AG20443 (cell line): ENCODE measurements around the gene RBL2.
"Not testable (repeated sequence)": the region's sequence is repeated elsewhere in the genome, so short reads cannot be mapped to it uniquely, and the experiment has no call there.

Source experiments
- DNase-seq: peaks from one replicate; pipeline ENCODE4 v3.0.0; 2012; ENCODE audit warnings: low spot score, mixed read lengths

Gene RBL2

DNA sequence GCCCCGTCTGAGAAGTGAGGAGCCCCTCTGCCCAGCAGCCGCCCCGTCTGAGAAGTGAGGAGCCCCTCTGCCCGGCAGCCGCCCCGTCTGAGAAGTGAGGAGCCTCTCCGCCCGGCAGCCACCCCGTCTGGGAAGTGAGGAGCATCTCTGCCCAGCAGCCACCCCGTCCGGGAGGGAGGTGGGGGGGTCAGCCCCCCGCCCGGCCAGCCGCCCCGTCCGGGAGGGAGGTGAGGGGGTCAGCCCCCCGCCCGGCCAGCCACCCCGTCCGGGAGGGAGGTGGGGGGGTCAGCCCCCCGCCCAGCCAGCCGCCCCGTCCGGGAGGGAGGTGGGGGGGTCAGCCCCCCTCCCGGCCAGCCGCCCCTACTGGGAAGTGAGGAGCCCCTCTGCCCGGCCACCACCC, 105.1 kb downstream of the RBL2 start:
- DNase-seq = not testable (repeated sequence)

DNA sequence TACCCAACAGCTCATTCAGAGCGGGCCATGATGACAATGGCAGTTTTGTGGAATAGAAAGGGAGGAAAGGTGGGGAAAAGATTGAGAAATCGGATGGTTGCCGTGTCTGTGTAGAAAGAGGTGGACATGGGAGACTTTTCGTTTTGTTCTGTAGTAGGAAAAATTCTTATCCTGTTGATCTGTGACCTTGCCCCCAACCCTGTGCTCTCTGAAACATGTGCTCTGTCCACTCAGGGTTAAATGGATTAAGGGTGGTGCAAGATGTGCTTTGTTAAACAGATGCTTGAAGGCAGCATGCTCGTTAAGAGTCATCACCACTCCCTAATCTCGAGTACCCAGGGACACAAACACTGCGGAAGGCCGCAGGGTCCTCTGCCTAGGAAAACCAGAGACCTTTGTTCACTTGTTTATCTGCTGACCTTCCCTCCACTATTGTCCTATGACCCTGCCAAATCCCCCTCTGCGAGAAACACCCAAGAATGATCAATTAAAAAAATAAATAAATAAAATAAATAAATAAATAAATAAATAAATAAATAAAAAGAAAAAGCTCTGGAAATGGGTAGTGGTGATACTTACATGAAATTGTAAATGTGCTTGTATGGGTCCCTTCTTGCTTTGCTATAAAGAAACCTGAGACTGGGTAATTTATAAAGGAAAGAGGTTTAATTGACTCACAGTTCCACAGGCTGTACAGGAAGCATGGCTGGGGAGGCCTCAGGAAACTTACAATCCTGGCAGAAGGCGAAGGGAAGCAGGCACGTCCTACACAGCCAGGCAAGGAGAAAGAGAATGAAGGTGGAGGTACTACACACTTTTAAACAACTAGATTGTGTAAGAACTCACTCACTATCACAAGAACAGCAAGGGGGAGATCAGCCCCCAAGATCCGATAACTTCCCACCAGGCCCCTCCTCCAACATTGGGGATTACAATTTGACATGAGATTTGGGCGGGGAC, 105.8 kb downstream of the RBL2 start:
- DNase-seq = not testable (repeated sequence)
